ENCODE data around the gene MBNL1. TPM values are rescaled to one million over a fixed set of nuclear protein-coding genes. Genes with fewer than 3 reads are reported as not detected.
A peak's percentile ranks its signal among the peaks of the same experiment; 100 is the strongest.

Gene MBNL1
- total RNA-seq, 4 donors from 2014 or later: 261 to 429 (median 389) TPM

DNA sequence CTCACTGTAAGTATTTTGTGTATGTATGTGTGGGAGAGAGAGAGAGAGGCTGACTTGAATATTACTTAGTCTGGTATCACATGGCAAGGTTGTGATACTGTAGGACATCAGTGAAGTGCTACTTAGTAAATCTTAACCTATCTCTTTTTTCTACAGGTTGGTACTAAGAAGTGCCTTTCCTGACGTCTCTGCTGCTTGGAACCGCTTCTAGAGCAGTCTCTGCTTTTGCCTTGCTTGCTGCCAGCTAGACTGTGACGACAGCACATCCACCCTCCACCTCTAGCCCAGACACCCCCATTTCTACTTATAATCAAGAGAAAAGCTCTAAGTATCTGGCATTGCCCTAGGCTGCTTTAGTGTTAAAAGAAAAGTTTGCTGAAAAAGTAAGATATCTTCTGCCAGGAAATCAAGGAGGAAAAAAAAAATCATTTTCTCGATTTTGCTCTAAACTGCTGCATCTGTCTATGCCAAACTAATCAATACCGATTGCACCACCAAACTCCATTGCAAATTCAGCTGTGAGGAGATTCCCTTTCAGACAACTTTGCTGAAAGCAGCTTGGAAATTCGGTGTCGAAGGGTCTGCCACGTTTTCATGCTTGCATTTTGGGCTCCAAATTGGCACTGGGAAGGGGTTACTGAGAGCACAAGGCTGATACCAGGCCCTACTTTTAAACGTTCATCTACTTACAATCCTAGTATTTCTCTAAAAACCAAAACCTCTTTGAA, 30.7 kb downstream of the MBNL1 start:
- Histone ChIP-seq H3K9me3 (no peaks in the 10 kb centered on the region), H3K27ac (peak overlapping the region; percentile 56 to 92 (median 74)), H3K36me3 (peaks cover 0 to 14% (median 0%) of the 10 kb centered on the region in 3 donors), H3K27me3 (no peaks in the 10 kb centered on the region), H3K4me1 (peaks cover 4 to 93% (median 18%) of the 10 kb centered on the region in 4 donors), H3K4me3 (peak overlapping the region in 2 of 4 donors; percentile 42 to 54)
- no peak for TF ChIP-seq POLR2A (IDR thresholded peaks at IDR 0.05)
- TF ChIP-seq, protein P1, sequence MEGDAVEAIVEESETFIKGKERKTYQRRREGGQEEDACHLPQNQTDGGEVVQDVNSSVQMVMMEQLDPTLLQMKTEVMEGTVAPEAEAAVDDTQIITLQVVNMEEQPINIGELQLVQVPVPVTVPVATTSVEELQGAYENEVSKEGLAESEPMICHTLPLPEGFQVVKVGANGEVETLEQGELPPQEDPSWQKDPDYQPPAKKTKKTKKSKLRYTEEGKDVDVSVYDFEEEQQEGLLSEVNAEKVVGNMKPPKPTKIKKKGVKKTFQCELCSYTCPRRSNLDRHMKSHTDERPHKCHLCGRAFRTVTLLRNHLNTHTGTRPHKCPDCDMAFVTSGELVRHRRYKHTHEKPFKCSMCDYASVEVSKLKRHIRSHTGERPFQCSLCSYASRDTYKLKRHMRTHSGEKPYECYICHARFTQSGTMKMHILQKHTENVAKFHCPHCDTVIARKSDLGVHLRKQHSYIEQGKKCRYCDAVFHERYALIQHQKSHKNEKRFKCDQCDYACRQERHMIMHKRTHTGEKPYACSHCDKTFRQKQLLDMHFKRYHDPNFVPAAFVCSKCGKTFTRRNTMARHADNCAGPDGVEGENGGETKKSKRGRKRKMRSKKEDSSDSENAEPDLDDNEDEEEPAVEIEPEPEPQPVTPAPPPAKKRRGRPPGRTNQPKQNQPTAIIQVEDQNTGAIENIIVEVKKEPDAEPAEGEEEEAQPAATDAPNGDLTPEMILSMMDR (IDR thresholded peaks at IDR 0.05): no peak
- DNase-seq: peak in 1 of 3 donors; percentile 46

DNA sequence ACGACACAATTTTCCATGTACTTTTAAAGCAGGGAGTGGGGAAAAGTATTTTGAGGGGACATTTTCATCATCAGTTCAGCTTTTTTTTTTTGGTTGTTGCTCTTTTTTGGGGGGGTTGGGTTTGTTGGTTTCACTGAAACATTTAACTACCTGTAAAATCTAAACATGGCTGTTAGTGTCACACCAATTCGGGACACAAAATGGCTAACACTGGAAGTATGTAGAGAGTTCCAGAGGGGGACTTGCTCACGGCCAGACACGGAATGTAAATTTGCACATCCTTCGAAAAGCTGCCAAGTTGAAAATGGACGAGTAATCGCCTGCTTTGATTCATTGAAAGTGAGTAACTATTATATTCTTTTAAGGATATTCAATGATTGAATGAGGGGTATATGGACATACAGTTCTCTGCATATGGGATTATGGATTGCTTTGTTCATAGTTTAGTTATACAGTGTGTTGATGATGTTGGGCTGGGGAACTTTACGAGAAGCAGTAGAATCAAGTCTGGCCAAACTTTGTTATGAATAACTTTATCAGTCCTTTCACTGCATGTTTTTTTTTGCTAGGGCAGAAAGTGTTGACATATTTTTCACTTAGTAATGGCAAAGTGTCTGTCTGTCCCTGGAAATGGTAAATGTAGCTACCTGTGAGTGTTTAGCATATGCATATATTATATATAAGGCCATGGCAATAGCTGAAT, 31.5 kb downstream of the MBNL1 start:
- TF ChIP-seq, protein P1 (IDR thresholded peaks at IDR 0.05): no peak
- no peak for TF ChIP-seq POLR2A (IDR thresholded peaks at IDR 0.05)
- Histone ChIP-seq H3K27me3 (no peaks in the 10 kb centered on the region), H3K27ac (peak overlapping the region in 1 of 4 donors; percentile 85), H3K9me3 (no peaks in the 10 kb centered on the region), H3K4me1 (peaks cover 4 to 93% (median 17%) of the 10 kb centered on the region in 4 donors), H3K36me3 (peaks cover 0 to 14% (median 0%) of the 10 kb centered on the region in 3 donors), H3K4me3 (peak overlapping the region in 2 of 4 donors; percentile 37 to 42)
- no peak for DNase-seq

DNA sequence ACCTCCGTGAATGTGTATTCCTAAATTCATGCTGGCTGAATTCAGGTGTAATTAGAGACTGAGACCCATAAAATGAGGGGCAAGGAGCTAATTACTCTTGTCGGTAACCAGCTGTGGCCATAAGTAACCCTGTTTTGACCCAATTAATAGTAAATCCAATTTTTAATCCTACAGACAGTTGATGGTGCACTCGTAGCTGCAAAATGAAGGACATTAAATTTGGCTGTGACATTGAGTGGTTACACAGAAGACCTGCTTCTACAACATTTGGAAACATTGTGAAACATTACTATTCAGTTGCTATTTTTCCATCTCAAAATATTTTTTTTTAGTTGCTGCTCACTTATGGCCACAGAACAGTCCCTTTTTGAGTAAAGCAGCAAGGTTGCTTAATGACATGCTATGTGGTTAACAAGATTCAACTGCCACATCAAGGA, 33.0 kb downstream of the MBNL1 start:
- H3K4me1 ChIP-seq: peaks cover 4 to 93% (median 13%) of the 10 kb centered on the region in 4 donors
- H3K9me3 ChIP-seq: no peaks in the 10 kb centered on the region
- peak overlapping the region; percentile 0 to 85 (median 28) for H3K27ac ChIP-seq
- no peak for DNase-seq
- peak overlapping the region in 2 of 4 donors; percentile 30 to 42 for H3K4me3 ChIP-seq
- peaks cover 0 to 14% (median 0%) of the 10 kb centered on the region in 3 donors for H3K36me3 ChIP-seq
- TF ChIP-seq POLR2A (IDR thresholded peaks at IDR 0.05): no peak
- TF ChIP-seq, protein P1 (IDR thresholded peaks at IDR 0.05): no peak
- no peaks in the 10 kb centered on the region for H3K27me3 ChIP-seq

DNA sequence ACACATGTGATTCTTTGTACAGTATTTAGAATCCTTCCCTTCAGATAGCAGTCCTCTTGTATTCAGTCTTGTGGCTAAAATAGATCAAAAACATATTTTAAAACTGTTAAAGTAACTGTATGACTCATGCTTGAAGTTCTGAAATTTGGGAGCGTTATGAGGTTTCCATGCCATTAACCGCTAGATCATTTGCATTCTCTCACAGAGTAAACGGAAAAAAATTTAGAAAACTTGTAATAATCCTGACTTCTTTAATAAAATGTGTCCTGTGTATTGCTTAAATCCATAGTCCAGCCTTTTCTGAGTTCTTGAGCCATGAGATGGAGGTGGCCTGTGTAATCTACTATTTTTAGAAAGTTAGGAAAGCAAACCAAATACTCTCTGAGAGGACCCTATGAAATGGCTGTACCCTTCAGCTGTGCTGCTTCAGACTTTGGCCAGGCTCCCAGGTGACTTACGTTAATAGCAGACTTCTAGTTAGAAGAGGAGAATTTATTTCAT, 33.8 kb downstream of the MBNL1 start:
- TF ChIP-seq, protein P1 (IDR thresholded peaks at IDR 0.05): no peak
- no peak for TF ChIP-seq POLR2A (IDR thresholded peaks at IDR 0.05)
- peaks cover 0 to 14% (median 0%) of the 10 kb centered on the region in 3 donors for H3K36me3 ChIP-seq
- H3K4me1 ChIP-seq: peaks cover 4 to 93% (median 11%) of the 10 kb centered on the region in 4 donors
- H3K9me3 ChIP-seq: no peaks in the 10 kb centered on the region
- peak overlapping the region in 2 of 4 donors; percentile 5 to 42 for H3K4me3 ChIP-seq
- peak overlapping the region in 2 of 4 donors; percentile 1 to 85 for H3K27ac ChIP-seq
- DNase-seq: peak in 1 of 3 donors; percentile 71
- no peaks in the 10 kb centered on the region for H3K27me3 ChIP-seq

DNA sequence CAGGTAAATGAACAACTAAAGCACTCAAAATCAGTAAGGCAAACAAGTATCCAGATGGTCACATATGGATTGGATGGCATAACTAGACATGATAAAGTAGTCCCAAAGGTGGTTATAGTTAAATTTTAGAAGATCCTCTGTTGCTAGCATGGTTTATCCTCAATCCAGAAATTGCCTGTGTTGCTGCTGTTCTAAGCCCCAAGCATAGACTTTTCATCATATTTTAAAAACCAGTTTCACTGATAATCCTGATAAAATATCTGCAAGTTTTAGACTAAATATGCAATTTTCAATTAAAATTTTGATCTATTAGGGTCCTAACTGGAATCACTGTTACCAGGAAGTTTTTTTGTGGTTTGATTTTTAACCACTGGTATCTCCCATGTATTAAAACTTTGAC, 35.4 kb downstream of the MBNL1 start:
- TF ChIP-seq, protein P1 (IDR thresholded peaks at IDR 0.05): no peak
- no peak for TF ChIP-seq POLR2A (IDR thresholded peaks at IDR 0.05)
- no peaks in the 10 kb centered on the region for H3K9me3 ChIP-seq
- peaks cover 0 to 14% (median 0%) of the 10 kb centered on the region in 3 donors for H3K36me3 ChIP-seq
- peaks cover 0 to 95% (median 7%) of the 10 kb centered on the region in 4 donors for H3K4me1 ChIP-seq
- H3K27ac ChIP-seq: peak overlapping the region in 1 of 4 donors; percentile 85
- H3K27me3 ChIP-seq: no peaks in the 10 kb centered on the region
- no peak overlapping the region for H3K4me3 ChIP-seq
- no peak for DNase-seq
